PC-9 (cell line): ENCODE results near the gene UBAC1. TPM values are rescaled to one million over a fixed set of nuclear protein-coding genes. Genes with fewer than 3 reads are reported as not detected.
"Not testable (repeated sequence)": the region's sequence is repeated elsewhere in the genome, so short reads cannot be mapped to it uniquely, and the experiment has no call there.

Source experiments
- BruUV-seq: library from RNA; stranded (reverse); fragments of 400-500 nt; replicated peaks from 2 replicates; lab custom pipeline; 2021; lab: Mats Ljungman, UMichigan
- CTCF ChIA-PET: fragments of 300-600 bp; sonication (Branson Sonifier 250); formaldehyde crosslinking; loops from one replicate; lab custom pipeline; 2022; ENCODE audit warnings: antibody characterized with exemption; lab: Charles Lee
- POLR2A ChIA-PET: fragments of 300-600 bp; sonication (Branson Sonifier 250); formaldehyde crosslinking; loops from one replicate; lab custom pipeline; 2022; ENCODE audit warnings: antibody characterized with exemption; ENCODE audit not compliant: unreplicated experiment; lab: Charles Lee
- DNase-seq, 2 experiments: peaks; one replicate each; pipeline versions ENCODE4 v3.0.0 to v3.0.0-alpha.2; 2015 to 2022; ENCODE audit warnings: mixed read lengths in 1 of 2
- H2AFZ ChIP-seq: fragments of 200-600 bp; sonication (generic); 2 replicates; pipeline ENCODE4 v1.8.1; 2017; ENCODE audit warnings: antibody characterized with exemption
- H3F3A ChIP-seq: fragments of 200-600 bp; sonication (generic); 2 replicates; pipeline ENCODE4 v1.8.1; 2017; ENCODE audit warnings: antibody characterized with exemption, mild to moderate bottlenecking, low read depth; ENCODE audit not compliant: insufficient read depth
- H3K27ac ChIP-seq: fragments of 200-600 bp; sonication (generic); 2 replicates; pipeline ENCODE4 v1.6.1; 2016; ENCODE audit warnings: mixed run types
- H3K27me3 ChIP-seq: fragments of 200-600 bp; sonication (generic); 2 replicates; pipeline ENCODE4 v1.6.1; 2016; ENCODE audit warnings: low read depth, mixed run types; ENCODE audit not compliant: insufficient read depth
- H3K36me3 ChIP-seq: fragments of 200-600 bp; sonication (generic); 2 replicates; pipeline ENCODE4 v1.6.1; 2016; ENCODE audit warnings: low read depth, mixed run types
- H3K4me1 ChIP-seq: fragments of 200-600 bp; sonication (generic); replicated peaks from 2 replicates; pipeline ENCODE4 v1.6.1; 2016; ENCODE audit warnings: mixed run types; ENCODE audit not compliant: insufficient read depth
- H3K4me2 ChIP-seq: fragments of 200-600 bp; sonication (generic); 2 replicates; pipeline ENCODE4 v1.6.1; 2017; ENCODE audit warnings: mixed run types
- H3K4me3 ChIP-seq: fragments of 200-600 bp; sonication (generic); 2 replicates; pipeline ENCODE4 v1.6.1; 2016; ENCODE audit warnings: mixed run types
- H3K79me2 ChIP-seq: fragments of 200-600 bp; sonication (generic); 2 replicates; pipeline ENCODE4 v1.6.1; 2017; ENCODE audit warnings: low read depth, mixed run types
- H3K9me2 ChIP-seq: fragments of 200-600 bp; sonication (generic); 2 replicates; pipeline ENCODE4 v1.8.1; 2017; ENCODE audit warnings: mild to moderate bottlenecking; ENCODE audit not compliant: insufficient read depth
- H3K9me3 ChIP-seq: fragments of 200-600 bp; sonication (generic); 2 replicates; pipeline ENCODE4 v1.8.1; 2016; ENCODE audit warnings: low read depth; ENCODE audit not compliant: insufficient read depth
- H4K20me1 ChIP-seq: fragments of 200-600 bp; sonication (generic); 2 replicates; pipeline ENCODE4 v1.8.1; 2017; ENCODE audit not compliant: insufficient read depth
- CTCF ChIP-seq: fragments of 200-600 bp; sonication (generic); conservative IDR thresholded peaks from 2 replicates; pipeline ENCODE4 v1.6.1; 2017; ENCODE audit warnings: mixed run types, antibody characterized with exemption, mild to moderate bottlenecking, moderate library complexity
- EZH2 ChIP-seq: fragments of 200-600 bp; sonication (generic); IDR thresholded peaks from 2 replicates; pipeline ENCODE4 v1.8.0; 2017; ENCODE audit warnings: antibody characterized with exemption, low read depth
- intact Hi-C: fragments of 100-400 bp; cut with micrococcal nuclease; formaldehyde crosslinking; loops from one replicate; pipeline ENCODE4 v1.10.0; 2022; ENCODE audit not compliant: unreplicated experiment
- total RNA-seq: library from RNA; stranded (reverse); gene quantifications from 2 replicates; pipeline ENCODE4 v1.2.3, GENCODE V29; 2021

UBAC1 gene
- total RNA-seq, 1 experiment from 2014 or later = 27.6 TPM

DNA sequence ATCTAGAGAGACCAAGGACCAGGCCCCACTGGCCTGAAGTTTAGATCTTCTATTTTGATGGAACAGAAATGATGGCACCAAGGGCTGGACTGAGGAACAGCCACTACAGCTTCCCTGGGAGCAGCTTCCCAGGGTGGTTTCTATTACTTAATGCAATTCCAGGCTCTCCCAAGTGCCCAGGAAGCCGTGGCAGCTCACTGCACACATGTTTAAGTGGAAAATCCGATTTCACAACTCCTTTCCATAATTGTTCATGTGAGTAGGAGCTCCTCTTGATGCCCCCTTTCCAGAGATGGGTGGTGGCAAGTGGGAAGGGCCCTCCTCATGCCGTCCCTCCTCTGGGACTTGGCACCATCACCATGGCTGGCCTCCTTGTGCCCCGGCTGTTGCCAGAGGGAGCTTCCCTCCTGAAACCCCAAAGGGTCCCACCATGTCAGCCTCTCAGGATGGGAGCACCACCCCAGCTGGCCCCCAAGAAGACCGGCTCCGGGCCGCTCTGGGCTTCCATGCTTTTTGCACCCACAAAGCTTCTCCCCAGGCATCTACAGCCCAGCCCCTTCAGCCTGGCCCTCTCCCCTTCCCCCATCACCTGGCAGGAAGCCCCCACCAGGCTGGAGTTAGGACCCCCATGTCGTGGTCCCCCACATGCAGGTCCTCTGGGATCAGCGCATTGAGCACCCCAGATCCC, 9.1 kb upstream of the UBAC1 start:
- CTCF ChIA-PET = no interaction called here
- H2AFZ ChIP-seq = no peak overlapping the region
- no peak for DNase-seq
- no peak overlapping the region for H3K27ac ChIP-seq
- no TSS peak for BruUV-seq
- intact Hi-C loops = no loop called here
- H3F3A ChIP-seq = no peaks in the 10 kb centered on the region
- no peaks in the 10 kb centered on the region for H3K9me3 ChIP-seq
- POLR2A ChIA-PET = no interaction called here
- no peaks in the 10 kb centered on the region for H3K9me2 ChIP-seq
- H3K4me2 ChIP-seq = no peak overlapping the region
- H3K27me3 ChIP-seq = no peaks in the 10 kb centered on the region
- H3K4me1 ChIP-seq = no peaks in the 10 kb centered on the region
- no peak overlapping the region for H3K4me3 ChIP-seq
- TF ChIP-seq EZH2 = no peak
- no peaks in the 10 kb centered on the region for H3K36me3 ChIP-seq
- no peaks in the 10 kb centered on the region for H4K20me1 ChIP-seq
- H3K79me2 ChIP-seq = no peaks in the 10 kb centered on the region

DNA sequence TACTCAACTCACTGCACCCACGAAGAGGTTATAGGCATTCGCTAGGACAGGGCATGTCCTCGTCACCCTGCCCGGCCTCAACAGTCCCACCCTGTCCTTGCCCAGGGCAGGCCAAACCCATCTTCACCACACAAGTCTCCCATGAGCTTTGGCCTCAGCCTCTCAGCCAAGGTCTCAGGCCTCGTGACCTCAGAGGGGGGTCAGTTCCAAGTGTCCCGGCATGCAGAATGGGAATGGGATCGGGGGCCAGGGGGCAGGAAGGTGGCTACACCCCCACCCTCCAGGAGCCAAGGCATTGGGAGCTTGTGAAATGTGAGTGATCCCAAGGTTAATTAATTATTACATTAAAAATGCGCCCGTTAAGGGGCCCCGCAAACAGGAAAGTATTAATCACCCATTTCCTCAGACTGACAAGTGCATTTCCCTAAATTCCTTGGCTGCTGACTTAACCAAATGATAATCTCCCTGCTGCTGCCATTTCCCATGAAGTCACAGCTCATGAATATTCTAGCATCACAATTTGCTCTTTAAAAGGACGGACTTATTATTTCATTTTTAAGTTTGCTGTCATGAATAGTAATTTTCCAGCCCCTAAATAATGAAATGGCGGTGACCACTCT, 8.0 kb upstream of the UBAC1 start:
- no TSS peak for BruUV-seq

GRCh38 chr9:135968601-135969000, 7.4 kb upstream of the UBAC1 start:
- no peak for DNase-seq
- Histone ChIP-seq H4K20me1 (no peaks in the 10 kb centered on the region), H3K9me3 (no peaks in the 10 kb centered on the region), H3F3A (no peaks in the 10 kb centered on the region), H3K36me3 (no peaks in the 10 kb centered on the region), H3K4me2 (no peak overlapping the region), H3K27me3 (no peaks in the 10 kb centered on the region), H3K79me2 (no peaks in the 10 kb centered on the region), H3K4me3 (no peak overlapping the region), H3K9me2 (no peaks in the 10 kb centered on the region), H3K4me1 (no peaks in the 10 kb centered on the region), H2AFZ (no peak overlapping the region), H3K27ac (no peak overlapping the region)
- BruUV-seq = no TSS peak
- intact Hi-C loops = loop anchor here (10.0 kb wide), 1 partner anchor 316 kb away; no protein-coding TSS in a partner anchor
- POLR2A ChIA-PET = no interaction called here
- TF ChIP-seq CTCF (no peak), EZH2 (no peak)
- CTCF ChIA-PET = interaction anchor here (0.7 kb wide), 1 partner anchor 133 kb away, joined by 4 read pairs; no protein-coding TSS in a partner anchor

More for the DNA sequence above, 8.0 kb upstream of the UBAC1 start:
- DNase-seq = no peak
- no peaks in the 10 kb centered on the region for H3K9me3 ChIP-seq
- intact Hi-C loops = loop anchor here (10.0 kb wide), 1 partner anchor 316 kb away; no protein-coding TSS in a partner anchor
- H3K27ac ChIP-seq = no peak overlapping the region
- ChIA-PET POLR2A (interaction anchor here (0.6 kb wide), 1 partner anchor 140 kb away, joined by 3 read pairs; no protein-coding TSS in a partner anchor), CTCF (no interaction called here)
- H3K79me2 ChIP-seq = no peaks in the 10 kb centered on the region
- H3F3A ChIP-seq = no peaks in the 10 kb centered on the region
- H3K4me2 ChIP-seq = no peak overlapping the region
- no peak overlapping the region for H2AFZ ChIP-seq
- no peak overlapping the region for H3K4me3 ChIP-seq
- no peaks in the 10 kb centered on the region for H3K36me3 ChIP-seq
- no peaks in the 10 kb centered on the region for H3K4me1 ChIP-seq
- no peaks in the 10 kb centered on the region for H3K27me3 ChIP-seq
- no peaks in the 10 kb centered on the region for H3K9me2 ChIP-seq
- no peak for TF ChIP-seq EZH2
- H4K20me1 ChIP-seq = no peaks in the 10 kb centered on the region

DNA sequence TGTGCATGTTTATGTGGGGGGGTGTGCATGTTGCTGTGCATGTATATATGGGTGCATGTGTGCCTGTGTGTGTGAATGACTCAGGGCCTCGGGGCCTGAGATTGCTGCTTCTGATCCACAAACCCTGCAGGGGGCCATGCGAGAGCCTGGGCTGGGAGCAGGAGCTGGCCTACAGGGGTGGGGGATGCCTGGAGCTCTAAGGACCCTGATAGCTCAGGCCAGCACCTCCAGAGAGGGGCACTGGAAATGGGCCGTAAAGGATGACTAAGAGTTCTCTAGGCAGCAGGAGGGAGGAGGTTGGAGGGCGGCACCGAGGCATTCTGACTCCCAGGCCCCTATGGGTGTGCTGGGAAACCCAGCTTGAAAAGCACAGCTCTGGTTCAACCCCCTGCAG, 6.9 kb upstream of the UBAC1 start:
- TF ChIP-seq CTCF (no peak), EZH2 (no peak)
- Histone ChIP-seq H3K4me3 (no peak overlapping the region), H4K20me1 (no peaks in the 10 kb centered on the region), H3K9me2 (no peaks in the 10 kb centered on the region), H2AFZ (no peak overlapping the region), H3K4me1 (no peaks in the 10 kb centered on the region), H3K27ac (no peak overlapping the region), H3K9me3 (no peaks in the 10 kb centered on the region), H3K27me3 (no peaks in the 10 kb centered on the region), H3K36me3 (no peaks in the 10 kb centered on the region), H3K4me2 (no peak overlapping the region), H3K79me2 (no peaks in the 10 kb centered on the region), H3F3A (no peaks in the 10 kb centered on the region)
- no TSS peak for BruUV-seq
- ChIA-PET CTCF (interaction anchor here (0.6 to 0.7 kb wide), 2 partner anchors 33 to 133 kb away, joined by 3 to 4 read pairs; no protein-coding TSS in a partner anchor), POLR2A (no interaction called here)
- no peak for DNase-seq
- intact Hi-C loops = loop anchor here (10.0 kb wide), 1 partner anchor 317 kb away; no protein-coding TSS in a partner anchor

GRCh38 chr9:135966916-135967260, 5.7 kb upstream of the UBAC1 start:
- BruUV-seq, POLR2A ChIA-PET, H3F3A ChIP-seq, H3K79me2 ChIP-seq, H3K9me2 ChIP-seq, H4K20me1 ChIP-seq, CTCF ChIA-PET, H3K4me3 ChIP-seq, H3K4me2 ChIP-seq, H2AFZ ChIP-seq, H3K4me1 ChIP-seq, DNase-seq, H3K27me3 ChIP-seq, H3K36me3 ChIP-seq, H3K9me3 ChIP-seq, H3K27ac ChIP-seq: not testable (repeated sequence)
- intact Hi-C loops = loop anchor here (2.0 to 10.0 kb wide), 2 partner anchors 152 to 318 kb away; partner anchors contain the start of gene TMEM250
